IPS-18c (cell line): ENCODE data around the gene SND1.
"Not testable (repeated sequence)": the region's sequence is repeated elsewhere in the genome, so short reads cannot be mapped to it uniquely, and the experiment has no call there.

Experiments
- H3K4me3 ChIP-seq: 2 replicates; pipeline ENCODE4 v1.7.0; 2013; ENCODE audit warnings: low read depth, mild to moderate bottlenecking, low read length, moderate library complexity; ENCODE audit not compliant: insufficient read depth
- H3K9me3 ChIP-seq: one replicate; pipeline ENCODE4 v1.6.1; 2013; ENCODE audit warnings: mild to moderate bottlenecking, low read length, moderate library complexity; ENCODE audit not compliant: control insufficient read depth, insufficient read depth

Gene SND1

DNA sequence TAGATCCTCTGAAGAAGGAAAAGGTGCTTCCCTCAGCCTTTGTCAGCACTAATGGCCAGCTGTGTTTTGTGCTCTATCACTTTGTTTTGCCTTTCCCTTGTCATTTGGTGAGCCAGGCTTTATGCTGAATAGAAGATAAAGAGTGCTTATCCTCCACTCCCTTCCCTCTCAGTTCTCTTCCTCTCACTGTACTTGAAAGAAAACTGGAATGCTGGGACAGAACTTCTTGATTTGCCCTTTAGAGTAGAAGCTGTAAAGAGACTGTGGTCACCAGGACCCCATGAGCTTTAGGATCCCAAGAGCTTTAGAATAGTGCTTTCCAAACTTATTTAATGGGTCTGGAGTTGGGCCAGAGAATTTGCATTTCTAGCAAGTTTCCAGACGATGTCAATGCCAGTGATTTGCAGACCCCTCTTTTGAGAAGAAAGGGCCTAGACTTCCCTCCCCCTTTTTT lies 297.8 kb downstream of the SND1 start:
- Histone ChIP-seq H3K4me3 (no peak overlapping the region), H3K9me3 (no peaks in the 10 kb centered on the region)

DNA sequence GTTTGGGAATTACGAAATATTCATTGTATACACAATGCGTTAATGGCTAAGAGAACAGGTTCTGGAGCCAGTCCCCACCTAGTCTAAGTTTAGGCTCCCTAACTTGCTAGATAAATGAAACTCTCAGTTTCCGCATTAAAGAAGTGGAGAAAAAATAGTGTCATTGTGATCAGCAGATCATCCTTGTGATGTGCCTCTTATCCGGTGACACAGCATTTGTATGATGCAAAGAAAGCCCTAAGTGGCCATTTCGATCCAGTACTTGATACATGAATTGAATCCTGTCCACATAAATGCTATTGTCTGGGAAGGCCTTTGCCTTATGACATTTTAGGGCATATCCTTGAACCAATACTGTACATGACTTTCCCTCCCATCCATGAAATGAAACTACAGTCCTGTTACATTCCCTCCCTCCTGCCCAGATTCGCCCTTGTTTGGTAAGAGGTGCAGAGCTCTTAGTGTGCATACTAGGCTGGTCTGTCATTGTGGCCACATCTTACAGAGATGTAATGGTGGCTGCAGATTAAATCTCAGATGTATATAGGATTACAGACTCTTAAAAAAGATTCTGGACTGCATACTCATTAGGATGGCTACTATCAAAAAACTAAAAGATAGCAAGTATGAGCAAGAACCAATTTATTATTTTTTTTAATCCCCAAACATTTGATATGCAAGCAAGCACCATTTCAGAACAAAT lies 298.4 kb downstream of the SND1 start:
- H3K9me3 ChIP-seq = no peaks in the 10 kb centered on the region
- no peak overlapping the region for H3K4me3 ChIP-seq

DNA sequence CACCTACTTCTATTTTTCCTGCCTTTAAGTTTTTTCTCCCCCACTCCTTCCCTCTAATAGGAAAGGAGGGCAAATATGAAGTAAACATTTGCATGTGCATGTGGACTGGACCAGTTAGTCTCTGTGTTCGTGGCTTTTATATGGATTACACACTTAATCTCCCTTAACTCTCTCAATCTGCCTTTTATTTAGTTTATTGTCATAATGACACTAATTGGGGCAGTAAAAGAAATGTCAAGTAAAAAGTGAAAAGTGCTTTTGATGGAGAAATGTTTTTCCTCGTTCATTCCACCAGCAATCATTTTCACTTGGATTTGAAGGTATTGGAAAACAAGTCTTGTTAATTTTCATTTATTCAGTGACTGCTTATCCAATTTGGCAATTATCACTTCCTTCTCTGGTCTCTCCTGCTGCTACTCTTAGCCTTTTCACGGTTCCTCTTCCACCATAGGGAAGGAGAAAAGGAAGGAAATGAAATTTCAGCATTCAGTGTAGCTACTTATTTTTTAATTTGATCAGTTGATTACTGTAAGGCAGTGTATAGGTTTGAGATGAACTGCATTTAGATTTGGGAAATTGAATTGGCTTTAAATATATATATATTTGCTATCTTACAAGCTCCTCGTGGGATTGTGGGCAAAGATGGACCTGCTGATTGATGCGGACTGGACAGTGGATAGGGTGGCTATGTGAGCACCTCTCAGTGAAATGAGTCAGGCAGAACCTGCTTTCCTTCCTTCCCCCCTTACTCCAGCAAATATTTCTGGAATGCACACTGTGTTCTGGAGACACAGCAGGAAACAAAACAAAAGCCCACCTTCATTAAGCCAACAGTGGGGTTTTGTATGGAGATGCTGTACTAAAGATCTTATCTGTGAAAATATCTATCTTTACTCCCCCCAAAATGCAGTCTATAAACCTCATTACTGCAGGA lies 301.7 kb downstream of the SND1 start:
- H3K4me3 ChIP-seq = no peak overlapping the region
- no peaks in the 10 kb centered on the region for H3K9me3 ChIP-seq

DNA sequence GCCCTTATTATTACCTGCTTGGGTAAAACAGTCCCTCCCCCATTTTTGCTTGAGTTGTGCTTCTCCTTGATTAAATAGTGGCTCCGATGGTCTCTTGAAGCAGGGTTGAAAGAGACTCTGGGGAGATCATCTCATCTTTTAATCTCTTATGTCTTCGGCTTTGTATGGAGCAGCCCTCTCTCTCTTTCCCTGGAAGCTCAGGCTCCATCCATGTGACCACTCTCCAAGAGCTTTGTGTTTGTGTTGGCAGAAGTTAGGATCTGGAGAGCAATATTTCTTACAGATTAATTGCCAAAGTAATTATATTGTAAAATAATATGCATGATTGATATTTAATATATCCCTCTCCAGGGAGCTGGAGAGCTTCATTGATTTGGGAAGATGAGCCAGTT lies 302.4 kb downstream of the SND1 start:
- H3K4me3 ChIP-seq = no peak overlapping the region
- H3K9me3 ChIP-seq = no peaks in the 10 kb centered on the region

DNA sequence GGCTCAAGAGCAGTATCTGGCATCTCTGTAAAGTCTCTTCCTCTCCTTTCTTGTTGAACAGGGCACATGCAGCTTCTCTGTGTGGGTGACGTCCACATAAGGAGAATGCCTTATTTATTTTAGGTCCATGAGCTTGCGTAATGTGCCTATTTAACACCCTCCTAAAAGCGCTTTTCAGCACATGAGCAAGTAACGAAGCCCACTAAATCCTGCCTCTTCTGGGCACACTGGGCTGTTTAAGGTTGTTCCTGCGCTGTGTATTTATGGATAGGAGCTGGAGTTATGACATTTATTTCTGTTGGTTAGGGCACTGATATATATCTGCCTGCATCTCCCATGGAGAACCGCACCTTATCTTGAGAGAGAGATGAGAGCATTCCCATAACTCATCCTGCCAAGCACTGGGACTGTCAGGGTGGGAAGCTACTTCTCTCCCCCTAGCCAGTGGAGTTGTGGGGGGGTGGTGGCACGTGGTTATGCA lies 303.1 kb downstream of the SND1 start:
- Histone ChIP-seq H3K4me3 (no peak overlapping the region), H3K9me3 (no peaks in the 10 kb centered on the region)

DNA sequence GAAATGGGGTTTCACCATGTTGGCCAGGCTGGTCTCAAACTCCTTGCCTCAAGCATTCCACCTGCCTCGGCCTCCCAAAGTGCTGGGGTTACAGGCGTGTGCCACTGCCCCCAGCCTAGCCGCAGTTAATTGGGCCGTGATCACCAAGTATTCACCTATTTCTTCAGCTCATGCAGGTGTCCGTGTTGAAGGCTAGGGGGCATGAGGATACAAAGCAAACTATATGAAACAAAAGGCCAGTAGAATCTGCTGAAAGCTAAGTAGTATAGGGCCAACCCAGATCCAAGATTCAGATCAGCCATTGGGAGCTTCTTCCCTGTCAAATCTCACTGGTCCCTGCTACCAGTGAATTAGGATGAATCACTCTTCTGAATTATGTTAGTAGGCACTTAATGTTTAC lies 305.9 kb downstream of the SND1 start:
- Histone ChIP-seq H3K4me3 (no peak overlapping the region), H3K9me3 (no peaks in the 10 kb centered on the region)

DNA sequence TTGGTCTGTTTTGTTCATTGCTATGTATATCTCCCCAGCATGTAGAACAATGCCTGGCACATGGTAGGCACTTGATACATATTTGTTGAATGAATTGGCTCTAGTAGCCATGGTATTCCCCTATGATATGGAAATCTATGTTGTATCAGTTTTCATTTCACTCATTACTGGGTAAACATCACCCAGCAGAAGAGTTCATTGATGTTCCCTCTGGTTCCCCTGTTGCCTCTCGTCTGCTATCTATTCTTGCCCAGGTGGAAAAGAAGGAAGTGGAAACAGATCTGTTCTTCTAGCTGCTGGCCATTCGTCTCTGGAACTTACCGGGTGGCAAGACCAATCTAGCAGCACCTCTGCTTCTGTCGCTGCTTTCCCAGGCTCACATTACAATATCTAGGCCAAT lies 307.8 kb downstream of the SND1 start:
- no peak overlapping the region for H3K4me3 ChIP-seq

DNA sequence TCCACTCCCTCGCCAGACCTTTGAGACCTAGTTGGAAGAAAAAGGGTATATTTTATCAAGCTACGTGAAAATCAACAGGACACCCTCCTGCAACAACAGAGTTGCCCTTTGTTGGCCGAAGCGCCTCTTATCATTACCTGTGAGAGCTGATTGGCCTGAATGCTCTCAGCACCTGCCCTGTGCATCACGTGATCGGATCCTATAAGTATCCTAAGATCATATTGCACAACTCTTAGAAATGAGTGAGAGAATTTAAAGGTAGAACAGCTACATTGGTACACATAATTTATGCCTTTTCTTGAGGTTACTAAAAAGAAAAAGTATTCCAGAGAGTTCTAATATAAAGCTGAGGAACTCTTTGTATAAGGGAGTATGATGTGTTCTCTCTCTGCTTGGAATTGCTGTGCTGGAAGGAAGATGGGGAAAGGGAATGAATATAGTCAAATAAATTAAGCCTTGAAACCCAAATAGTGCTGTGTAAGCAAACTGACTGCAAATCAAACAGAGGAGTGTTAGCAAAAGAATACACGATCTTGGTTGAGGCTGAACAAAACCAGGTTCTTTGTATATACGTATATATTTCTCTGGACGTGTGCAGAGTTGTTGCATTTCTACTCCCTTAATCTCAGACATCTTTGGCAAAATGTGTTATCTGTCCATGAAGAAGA lies 309.9 kb downstream of the SND1 start:
- no peak overlapping the region for H3K4me3 ChIP-seq

More for the DNA sequence above, 307.8 kb downstream of the SND1 start:
- H3K9me3 ChIP-seq = no peaks in the 10 kb centered on the region

DNA sequence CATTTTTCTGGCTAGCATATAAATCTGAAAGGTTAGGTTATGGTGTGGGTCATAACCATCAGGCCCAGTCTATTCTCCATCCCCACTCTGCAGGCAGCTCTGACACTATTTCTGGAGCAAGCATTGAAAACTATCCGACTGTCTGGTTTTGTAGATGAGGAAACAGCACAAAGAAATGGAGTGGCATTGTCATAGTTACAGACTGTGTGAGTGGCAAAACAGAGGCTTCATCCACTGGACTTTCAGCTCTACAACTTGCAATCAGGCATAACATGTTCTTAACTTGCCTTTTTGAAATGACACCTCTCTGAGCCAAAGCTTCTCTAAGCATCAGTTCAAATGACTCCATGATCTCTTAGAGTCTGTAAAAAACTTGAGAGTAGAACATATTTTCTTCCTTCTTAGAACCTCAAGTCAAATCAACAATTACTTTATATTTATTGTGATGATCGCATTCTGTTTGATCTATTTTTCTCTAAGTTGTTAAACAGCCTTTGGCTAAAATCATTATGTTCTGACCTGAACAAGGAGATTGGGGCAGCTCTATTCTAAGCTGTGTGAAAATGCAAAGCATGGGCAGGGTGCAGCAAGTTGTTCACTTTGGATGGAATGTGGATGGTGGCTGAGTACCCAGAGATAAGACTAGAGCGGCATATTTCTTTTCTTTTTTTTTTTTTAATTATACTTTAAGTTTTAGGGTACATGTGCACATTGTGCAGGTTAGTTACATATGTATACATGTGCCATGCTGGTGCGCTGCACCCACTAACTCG lies 310.8 kb downstream of the SND1 start:
- Histone ChIP-seq H3K9me3 (no peaks in the 10 kb centered on the region), H3K4me3 (no peak overlapping the region)

More for the DNA sequence above, 309.9 kb downstream of the SND1 start:
- H3K9me3 ChIP-seq = no peaks in the 10 kb centered on the region

DNA sequence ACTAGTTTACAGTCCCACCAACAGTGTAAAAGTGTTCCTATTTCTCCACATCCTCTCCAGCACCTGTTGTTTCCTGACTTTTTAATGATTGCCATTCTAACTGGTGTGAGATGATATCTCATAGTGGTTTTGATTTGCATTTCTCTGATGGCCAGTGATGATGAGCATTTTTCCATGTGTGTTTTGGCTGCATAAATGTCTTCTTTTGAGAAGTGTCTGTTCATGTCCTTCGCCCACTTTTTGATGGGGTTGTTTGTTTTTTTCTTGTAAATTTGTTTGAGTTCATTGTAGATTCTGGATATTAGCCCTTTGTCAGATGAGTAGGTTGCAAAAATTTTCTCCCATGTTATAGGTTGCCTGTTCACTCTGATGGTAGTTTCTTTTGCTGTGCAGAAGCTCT lies 311.9 kb downstream of the SND1 start:
- H3K4me3 ChIP-seq, H3K9me3 ChIP-seq: not testable (repeated sequence)

DNA sequence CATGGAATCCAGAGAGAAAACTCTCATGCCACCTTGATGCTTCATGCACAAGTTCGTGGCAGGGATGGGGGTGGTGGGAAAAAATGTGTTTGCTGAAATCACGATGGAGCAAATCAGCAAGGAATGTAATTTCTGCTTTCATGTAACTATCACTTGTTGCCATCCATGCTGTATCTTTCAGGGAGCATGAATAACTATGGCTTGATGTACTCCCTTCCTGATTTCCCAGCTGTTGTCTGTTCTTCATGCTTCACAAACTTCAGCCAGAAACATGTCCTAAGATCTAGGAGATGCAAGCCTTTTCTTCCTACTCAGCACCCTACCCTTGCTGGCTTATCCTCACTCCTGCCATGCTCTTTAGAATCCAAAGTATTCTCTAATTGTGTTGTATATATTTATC lies 315.3 kb downstream of the SND1 start:
- no peak overlapping the region for H3K4me3 ChIP-seq
- H3K9me3 ChIP-seq = no peaks in the 10 kb centered on the region

DNA sequence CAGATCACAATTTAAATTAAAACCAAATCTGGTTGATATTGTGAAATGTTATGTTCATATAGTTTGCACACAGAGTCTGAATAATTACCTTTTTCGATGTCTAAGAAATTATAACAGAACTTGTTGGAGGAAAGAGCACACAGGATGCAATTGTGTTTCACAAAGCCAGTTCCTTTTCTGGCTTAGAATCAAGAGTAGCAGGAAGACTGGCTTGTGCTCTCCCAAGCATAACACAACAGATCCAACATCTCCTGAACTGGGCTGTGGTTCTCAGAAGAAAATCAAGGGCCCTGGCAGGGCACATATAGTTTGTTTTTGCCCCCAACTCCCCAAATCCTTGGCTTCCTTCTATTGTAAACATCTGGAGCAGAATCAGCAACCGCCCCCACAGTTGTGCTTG lies 316.6 kb downstream of the SND1 start:
- Histone ChIP-seq H3K9me3 (no peaks in the 10 kb centered on the region), H3K4me3 (no peak overlapping the region)

DNA sequence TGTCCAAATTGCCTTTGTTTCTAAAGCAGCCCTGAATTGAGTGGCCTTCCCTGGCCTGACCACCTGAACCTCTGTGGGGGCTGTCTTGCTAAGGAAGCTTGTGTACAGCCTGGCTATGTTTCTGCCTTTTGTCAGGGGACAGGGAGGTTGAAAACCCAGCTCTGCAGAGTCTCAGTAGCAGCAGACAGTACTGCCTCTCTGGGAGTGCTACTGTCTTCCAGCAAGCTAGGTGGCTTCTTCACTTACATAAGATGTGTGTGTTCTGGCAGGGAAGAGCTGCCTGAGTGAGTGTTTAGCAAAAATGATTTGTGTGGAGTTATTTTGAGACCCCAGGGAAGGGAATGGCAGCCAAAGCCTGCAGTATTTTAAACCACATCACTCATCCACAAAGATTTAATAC lies 321.8 kb downstream of the SND1 start:
- Histone ChIP-seq H3K9me3 (peaks cover 3% of the 10 kb centered on the region), H3K4me3 (no peak overlapping the region)

DNA sequence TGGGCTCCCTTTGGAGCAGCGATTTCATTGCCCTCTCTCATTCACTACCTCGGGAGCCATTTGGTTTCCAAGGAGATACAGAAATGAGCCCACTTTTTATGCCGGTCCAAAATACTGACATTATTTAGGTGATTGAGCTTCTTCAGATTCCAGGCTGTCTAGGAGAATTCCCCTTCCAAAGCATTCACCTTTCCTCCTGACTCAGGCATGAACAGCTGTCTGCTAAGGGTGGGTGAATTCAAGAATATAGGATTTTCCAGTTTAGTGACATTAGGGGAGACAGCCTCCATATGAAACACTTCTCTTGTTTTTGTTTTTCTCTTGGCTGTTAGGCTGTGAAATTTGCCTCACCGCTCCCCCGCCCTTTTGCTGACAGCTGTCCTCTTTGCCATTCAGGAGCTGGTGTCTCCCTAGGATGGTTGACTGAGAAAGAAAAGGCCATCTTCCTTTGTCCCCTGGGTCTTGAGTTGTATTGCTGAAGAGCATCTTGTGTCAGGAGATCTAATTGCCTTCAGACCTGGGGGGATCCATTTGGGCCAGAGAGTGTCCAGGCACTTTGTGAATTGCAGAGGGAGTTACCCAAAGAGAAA lies 322.5 kb downstream of the SND1 start:
- Histone ChIP-seq H3K9me3 (peaks cover 3% of the 10 kb centered on the region), H3K4me3 (no peak overlapping the region)

DNA sequence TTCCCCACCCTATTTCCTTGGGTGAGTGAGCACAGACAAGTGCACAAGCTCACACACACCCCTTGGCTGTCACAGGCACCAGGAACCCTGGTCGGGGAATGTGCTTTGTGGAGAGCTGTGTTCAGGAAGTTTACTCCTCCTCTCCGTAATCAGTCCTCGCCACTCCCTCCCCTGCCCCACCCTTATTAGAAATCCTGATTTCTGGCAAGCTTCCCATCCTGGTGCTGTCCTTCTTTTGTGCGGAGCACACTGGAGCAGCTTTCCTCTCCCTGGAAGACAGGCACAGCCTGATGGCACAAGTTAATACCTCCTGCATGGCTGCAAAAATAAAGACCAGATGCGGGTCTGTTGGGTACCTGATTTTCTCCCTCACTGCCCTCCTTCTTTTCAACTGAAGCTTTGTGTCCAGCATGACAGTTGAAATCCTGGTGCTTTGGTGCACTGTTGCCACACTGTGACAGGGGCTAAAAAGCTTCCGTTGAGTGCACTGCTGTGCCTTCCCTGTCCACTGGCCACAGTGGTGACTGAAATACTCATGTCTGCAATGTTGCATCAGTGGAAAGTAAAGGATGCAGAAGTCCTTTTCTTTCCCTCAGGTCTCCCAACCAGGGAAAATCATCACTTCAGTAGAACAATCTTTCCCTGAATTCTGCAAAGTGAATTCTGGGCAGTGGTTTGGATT lies 324.2 kb downstream of the SND1 start:
- Histone ChIP-seq H3K4me3 (no peak overlapping the region), H3K9me3 (peaks cover 3% of the 10 kb centered on the region)

DNA sequence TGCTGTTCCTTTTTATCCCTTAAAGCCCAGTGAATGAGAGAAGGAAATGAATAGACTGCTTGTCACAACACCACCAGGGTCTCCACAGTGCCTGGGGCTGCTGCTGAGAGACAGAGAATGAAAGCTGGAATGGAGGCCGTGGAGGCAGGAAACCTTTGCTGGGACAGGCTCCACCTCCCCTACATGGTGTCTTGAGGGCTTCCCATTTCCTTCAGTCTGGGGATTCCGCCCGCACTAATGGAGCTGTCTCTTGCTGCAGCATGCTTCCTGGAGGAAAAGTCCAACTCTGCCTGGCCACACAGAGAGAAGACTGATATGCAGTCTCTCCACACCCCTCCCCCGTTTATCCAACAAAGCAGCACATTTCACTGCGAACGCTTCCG lies 324.7 kb downstream of the SND1 start:
- Histone ChIP-seq H3K4me3 (no peak overlapping the region), H3K9me3 (peaks cover 3% of the 10 kb centered on the region)
